Lower leg skin (tissue), 3 donors: ENCODE data around the gene LIPH.

Experiments used
- CTCF ChIP-seq, 3 donors: fragments of 450-650 bp; IDR thresholded peaks; one replicate each; pipeline ENCODE4 v1.5.1; 2016; ENCODE audit warnings: antibody characterized with exemption in 3 of 3, mild to moderate bottlenecking in 3 of 3, moderate library complexity in 2 of 3
- POLR2A ChIP-seq, 2 donors: fragments of 450-650 bp; IDR thresholded peaks; one replicate each; pipeline ENCODE4 v1.6.1; 2016 to 2017; ENCODE audit warnings: antibody characterized with exemption in 2 of 2, mild to moderate bottlenecking in 1 of 2, moderate library complexity in 1 of 2

- no peak for TF ChIP-seq CTCF (IDR thresholded peaks at IDR 0.05)
- TF ChIP-seq POLR2A (IDR thresholded peaks at IDR 0.05): no peak
Measured at GRCh38 chr3:185503521-185503920, 48.9 kb downstream of the LIPH start.
